Adipocyte (in vitro differentiated cells): ENCODE results near the gene MMP23B.
"Not testable (repeated sequence)": the region's sequence is repeated elsewhere in the genome, so short reads cannot be mapped to it uniquely, and the experiment has no call there.

Source experiments
- DNase-seq: peaks from one replicate; pipeline ENCODE4 v3.0.0-alpha.2; 2015; ENCODE audit warnings: low read depth
- H3K27me3 ChIP-seq: replicated peaks from 2 replicates; pipeline ENCODE4 v1.7.0; 2013; ENCODE audit warnings: mild to moderate bottlenecking, low read length, moderate library complexity; ENCODE audit not compliant: control insufficient read depth, insufficient read depth
- H3K36me3 ChIP-seq: 2 replicates; pipeline ENCODE4 v1.7.0; 2013; ENCODE audit warnings: low read length, mild to moderate bottlenecking, moderate library complexity; ENCODE audit not compliant: control insufficient read depth, insufficient read depth, severe bottlenecking
- H3K4me1 ChIP-seq: 2 replicates; pipeline ENCODE4 v1.7.0; 2013; ENCODE audit warnings: mild to moderate bottlenecking, low read length, moderate library complexity; ENCODE audit not compliant: control insufficient read depth, insufficient read depth
- H3K4me3 ChIP-seq: 2 replicates; pipeline ENCODE4 v1.7.0; 2013; ENCODE audit warnings: mild to moderate bottlenecking, low read length, moderate library complexity
- H3K9ac ChIP-seq: 2 replicates; pipeline ENCODE4 v1.7.0; 2013; ENCODE audit warnings: mild to moderate bottlenecking, low read length, moderate library complexity
- H3K9me3 ChIP-seq: 2 replicates; pipeline ENCODE4 v1.7.0; 2013; ENCODE audit warnings: mild to moderate bottlenecking, low read length, moderate library complexity; ENCODE audit not compliant: control insufficient read depth

MMP23B gene

GRCh38 chr1:1638528-1638927 lies 6.6 kb downstream of the MMP23B start:
- not testable (repeated sequence) for H3K9ac ChIP-seq, H3K4me1 ChIP-seq, H3K4me3 ChIP-seq, DNase-seq, H3K9me3 ChIP-seq, H3K27me3 ChIP-seq
- H3K36me3 ChIP-seq = peaks cover 12% of the 10 kb centered on the region

GRCh38 chr1:1639368-1639767 lies 7.4 kb downstream of the MMP23B start:
- H3K36me3 ChIP-seq = peaks cover 12% of the 10 kb centered on the region
- H3K9me3 ChIP-seq, DNase-seq, H3K4me3 ChIP-seq, H3K27me3 ChIP-seq, H3K4me1 ChIP-seq, H3K9ac ChIP-seq: not testable (repeated sequence)

- H3K4me1 ChIP-seq, H3K9me3 ChIP-seq, H3K9ac ChIP-seq, H3K27me3 ChIP-seq, DNase-seq, H3K4me3 ChIP-seq: not testable (repeated sequence)
- H3K36me3 ChIP-seq = peaks cover 12% of the 10 kb centered on the region
Observed at GRCh38 chr1:1640081-1640480, 8.1 kb downstream of the MMP23B start.

- H3K9me3 ChIP-seq, H3K4me3 ChIP-seq, H3K4me1 ChIP-seq, H3K27me3 ChIP-seq, H3K9ac ChIP-seq, DNase-seq: not testable (repeated sequence)
- peaks cover 12% of the 10 kb centered on the region for H3K36me3 ChIP-seq
Observed at GRCh38 chr1:1640711-1641461, 8.9 kb downstream of the MMP23B start.

- H3K27me3 ChIP-seq, H3K4me3 ChIP-seq, H3K4me1 ChIP-seq, H3K9ac ChIP-seq, DNase-seq, H3K9me3 ChIP-seq: not testable (repeated sequence)
- H3K36me3 ChIP-seq = peaks cover 41% of the 10 kb centered on the region
Observed at GRCh38 chr1:1646326-1646725, 14.4 kb downstream of the MMP23B start.

GRCh38 chr1:1647567-1648241 lies 15.7 kb downstream of the MMP23B start:
- not testable (repeated sequence) for DNase-seq, H3K4me1 ChIP-seq, H3K9me3 ChIP-seq, H3K27me3 ChIP-seq, H3K4me3 ChIP-seq, H3K9ac ChIP-seq
- peaks cover 55% of the 10 kb centered on the region for H3K36me3 ChIP-seq

GRCh38 chr1:1648265-1648664 lies 16.3 kb downstream of the MMP23B start:
- not testable (repeated sequence) for H3K9me3 ChIP-seq, DNase-seq, H3K27me3 ChIP-seq, H3K4me3 ChIP-seq, H3K9ac ChIP-seq, H3K4me1 ChIP-seq
- peaks cover 55% of the 10 kb centered on the region for H3K36me3 ChIP-seq

GRCh38 chr1:1658583-1659549 lies 26.9 kb downstream of the MMP23B start, which contains the start of gene CDK11B:
Gene CDK11B (minus strand): TSS chr1:1659004. CDS start chr1:1657485, 1,519 bp downstream.
- peaks cover 13% of the 10 kb centered on the region for H3K4me1 ChIP-seq
- peaks cover 26% of the 10 kb centered on the region for H3K36me3 ChIP-seq
- H3K9ac ChIP-seq = peak within 1 kb of the TSS; percentile 88
- not testable (repeated sequence) for H3K9me3 ChIP-seq, H3K27me3 ChIP-seq
- DNase-seq = peak; percentile 94
- peak within 1 kb of the TSS; percentile 80 for H3K4me3 ChIP-seq

GRCh38 chr1:1662392-1662791 lies 30.4 kb downstream of the MMP23B start:
- H3K9ac ChIP-seq = peak overlapping the region; percentile 77
- not testable (repeated sequence) for H3K27me3 ChIP-seq

GRCh38 chr1:1662830-1663560 lies 31.0 kb downstream of the MMP23B start:
- not testable (repeated sequence) for H3K27me3 ChIP-seq, H3K9me3 ChIP-seq
- Histone ChIP-seq H3K4me3 (peak overlapping the region; percentile 52), H3K9ac (peak overlapping the region; percentile 77), H3K36me3 (peaks cover 22% of the 10 kb centered on the region), H3K4me1 (peaks cover 13% of the 10 kb centered on the region)
- DNase-seq = peak; percentile 12

More at GRCh38 chr1:1662392-1662791, 30.4 kb downstream of the MMP23B start:
- H3K4me3 ChIP-seq = peak overlapping the region; percentile 52
- peaks cover 20% of the 10 kb centered on the region for H3K36me3 ChIP-seq
- peak; percentile 78 for DNase-seq
- H3K4me1 ChIP-seq = peaks cover 13% of the 10 kb centered on the region
- H3K9me3 ChIP-seq = not testable (repeated sequence)
